GM12878 (cell line): ENCODE data around the gene EFNA3.

Source experiments
- CEBPB ChIP-seq, 2 experiments: fragments of 150-350 bp in 1 of 2; IDR thresholded peaks; 2 replicates each; pipeline ENCODE4 v1.6.1; 2012 to 2014; ENCODE audit warnings: low read depth in 2 of 2, low read length in 2 of 2, borderline replicate concordance in 1 of 2, inconsistent platforms in 1 of 2
- CREB1 ChIP-seq: IDR thresholded peaks from 2 replicates; pipeline ENCODE4 v1.6.1; 2012; ENCODE audit warnings: low read depth, mild to moderate bottlenecking, inconsistent platforms
- EZH2 ChIP-seq: IDR thresholded peaks from 2 replicates; pipeline ENCODE4 v1.6.1; 2012; ENCODE audit warnings: low read depth, mild to moderate bottlenecking, control low read depth, inconsistent platforms, low read length, borderline replicate concordance; ENCODE audit not compliant: control insufficient read depth
- FOXM1 ChIP-seq: IDR thresholded peaks from 2 replicates; pipeline ENCODE4 v1.6.1; 2012; ENCODE audit warnings: low read depth, mild to moderate bottlenecking, inconsistent platforms, low read length, moderate library complexity
- HDGF ChIP-seq: fragments of 450-650 bp; IDR thresholded peaks from 2 replicates; pipeline ENCODE4 v1.6.1; 2016; ENCODE audit warnings: antibody characterized with exemption
- NFYA ChIP-seq: IDR thresholded peaks from 2 replicates; pipeline ENCODE4 v1.6.1; 2011; ENCODE audit warnings: low read depth, mild to moderate bottlenecking, low read length, improper control_type of control experiment, borderline replicate concordance
- NFYB ChIP-seq: IDR thresholded peaks from 2 replicates; pipeline ENCODE4 v1.6.1; 2011; ENCODE audit warnings: low read depth, mild to moderate bottlenecking, low read length, improper control_type of control experiment, moderate library complexity; ENCODE audit not compliant: insufficient read depth
- POLR2A ChIP-seq: IDR thresholded peaks from 2 replicates; pipeline ENCODE4 v1.6.1; 2011; ENCODE audit warnings: low read depth, mild to moderate bottlenecking, low read length
- RCOR1 ChIP-seq: conservative IDR thresholded peaks from 2 replicates; pipeline ENCODE4 v1.6.1; 2012; ENCODE audit warnings: low read depth, low read length, improper control_type of control experiment
- SUZ12 ChIP-seq: fragments of 200-600 bp; sonication (generic); IDR thresholded peaks from one replicate; pipeline ENCODE4 v1.6.1; 2018; ENCODE audit warnings: antibody characterized with exemption, mild to moderate bottlenecking; ENCODE audit not compliant: unreplicated experiment
- USF2 ChIP-seq: IDR thresholded peaks from 2 replicates; pipeline ENCODE4 v1.6.1; 2011; ENCODE audit warnings: low read depth, low read length, improper control_type of control experiment, borderline replicate concordance
- WRNIP1 ChIP-seq: IDR thresholded peaks from 2 replicates; pipeline ENCODE4 v1.6.1; 2011; ENCODE audit warnings: low read depth, low read length, improper control_type of control experiment, borderline replicate concordance
- TF ChIP-seq, protein P1 (sequence below), 3 experiments: IDR thresholded peaks in 2 of 3; conservative IDR thresholded peaks in 1 of 3; 2 replicates each; pipeline ENCODE4 v1.5.1; 2011; ENCODE audit warnings: low read depth in 3 of 3, low read length in 3 of 3, mild to moderate bottlenecking in 3 of 3, control low read depth in 2 of 3, moderate library complexity in 2 of 3, inconsistent platforms in 1 of 3, mixed read lengths in 1 of 3; ENCODE audit not compliant: control insufficient read depth in 2 of 3, insufficient read depth in 1 of 3; ENCODE audit errors: extremely low read depth in 1 of 3
- TF ChIP-seq, protein P2 (sequence below): fragments of 450-650 bp; IDR thresholded peaks from 2 replicates; pipeline ENCODE4 v1.6.1; 2017; ENCODE audit warnings: low read depth, mild to moderate bottlenecking, moderate library complexity

DNA sequence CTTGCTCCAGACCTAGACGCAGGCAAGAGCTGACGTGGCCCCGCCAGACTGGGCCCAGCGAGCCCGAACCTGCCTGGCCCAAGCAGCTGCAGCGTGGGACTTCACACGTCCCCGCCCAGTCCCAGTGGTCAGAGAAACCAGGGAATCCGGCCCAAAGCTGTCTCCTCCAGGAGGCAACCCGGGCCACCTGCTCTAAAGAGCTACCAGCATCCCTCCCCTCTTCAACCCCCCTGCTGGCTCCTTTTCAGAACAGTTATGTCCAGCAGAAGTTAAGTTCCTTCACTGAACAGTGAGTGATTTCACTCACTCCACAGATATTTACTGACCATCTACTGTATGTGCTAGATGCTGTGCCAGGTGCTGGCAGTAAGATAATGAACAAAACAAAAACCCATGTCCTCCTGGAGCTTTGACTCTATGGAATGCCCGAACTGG lies 46.9 kb downstream of the EFNA3 start:
- TF ChIP-seq HDGF (no peak), POLR2A (no peak), CEBPB (IDR thresholded peaks at IDR 0.05; ENCODE audit: borderline replicate concordance in 1 of 2, low read depth in 2 of 2, low read length in 2 of 2) (no peak), WRNIP1 (no peak), EZH2 (no peak), NFYB (no peak), SUZ12 (no peak), FOXM1 (no peak), USF2 (no peak), NFYA (no peak), RCOR1 (no peak), CREB1 (no peak)
- TF ChIP-seq, protein P1, sequence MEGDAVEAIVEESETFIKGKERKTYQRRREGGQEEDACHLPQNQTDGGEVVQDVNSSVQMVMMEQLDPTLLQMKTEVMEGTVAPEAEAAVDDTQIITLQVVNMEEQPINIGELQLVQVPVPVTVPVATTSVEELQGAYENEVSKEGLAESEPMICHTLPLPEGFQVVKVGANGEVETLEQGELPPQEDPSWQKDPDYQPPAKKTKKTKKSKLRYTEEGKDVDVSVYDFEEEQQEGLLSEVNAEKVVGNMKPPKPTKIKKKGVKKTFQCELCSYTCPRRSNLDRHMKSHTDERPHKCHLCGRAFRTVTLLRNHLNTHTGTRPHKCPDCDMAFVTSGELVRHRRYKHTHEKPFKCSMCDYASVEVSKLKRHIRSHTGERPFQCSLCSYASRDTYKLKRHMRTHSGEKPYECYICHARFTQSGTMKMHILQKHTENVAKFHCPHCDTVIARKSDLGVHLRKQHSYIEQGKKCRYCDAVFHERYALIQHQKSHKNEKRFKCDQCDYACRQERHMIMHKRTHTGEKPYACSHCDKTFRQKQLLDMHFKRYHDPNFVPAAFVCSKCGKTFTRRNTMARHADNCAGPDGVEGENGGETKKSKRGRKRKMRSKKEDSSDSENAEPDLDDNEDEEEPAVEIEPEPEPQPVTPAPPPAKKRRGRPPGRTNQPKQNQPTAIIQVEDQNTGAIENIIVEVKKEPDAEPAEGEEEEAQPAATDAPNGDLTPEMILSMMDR (IDR thresholded peaks at IDR 0.05 in 2 of 3, conservative IDR thresholded peaks at IDR 0.05 in 1 of 3; ENCODE audit: control insufficient read depth in 2 of 3, extremely low read depth in 1 of 3, insufficient read depth in 1 of 3, low read depth in 3 of 3, low read length in 3 of 3), result no peak
- TF ChIP-seq, protein P2, sequence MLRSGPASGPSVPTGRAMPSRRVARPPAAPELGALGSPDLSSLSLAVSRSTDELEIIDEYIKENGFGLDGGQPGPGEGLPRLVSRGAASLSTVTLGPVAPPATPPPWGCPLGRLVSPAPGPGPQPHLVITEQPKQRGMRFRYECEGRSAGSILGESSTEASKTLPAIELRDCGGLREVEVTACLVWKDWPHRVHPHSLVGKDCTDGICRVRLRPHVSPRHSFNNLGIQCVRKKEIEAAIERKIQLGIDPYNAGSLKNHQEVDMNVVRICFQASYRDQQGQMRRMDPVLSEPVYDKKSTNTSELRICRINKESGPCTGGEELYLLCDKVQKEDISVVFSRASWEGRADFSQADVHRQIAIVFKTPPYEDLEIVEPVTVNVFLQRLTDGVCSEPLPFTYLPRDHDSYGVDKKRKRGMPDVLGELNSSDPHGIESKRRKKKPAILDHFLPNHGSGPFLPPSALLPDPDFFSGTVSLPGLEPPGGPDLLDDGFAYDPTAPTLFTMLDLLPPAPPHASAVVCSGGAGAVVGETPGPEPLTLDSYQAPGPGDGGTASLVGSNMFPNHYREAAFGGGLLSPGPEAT, result no peak
